BJ (cell line): Measurements from ENCODE around the gene SF3A1. TPM values are rescaled to one million over a fixed set of nuclear protein-coding genes. Genes with fewer than 3 reads are reported as not detected.

Source experiments
- CTCF ChIA-PET: fragments of 350-600 bp; formaldehyde crosslinking; extraction: SDS; loops from one replicate; lab custom pipeline; 2021; ENCODE audit warnings: antibody characterized with exemption, inconsistent platforms; lab: Yijun Ruan, JAX
- POLR2A ChIA-PET: fragments of 300-600 bp; sonication (Branson Sonifier 250); formaldehyde crosslinking; extraction: SDS; loops from one replicate; lab custom pipeline; 2021; ENCODE audit warnings: antibody characterized with exemption; lab: Charles Lee
- DNase-seq: peaks from one replicate; pipeline ENCODE4 v3.0.0-alpha.2; 2011; ENCODE audit warnings: low read depth
- H3K27me3 ChIP-seq: 2 replicates; pipeline ENCODE4 v1.6.0; 2011; ENCODE audit warnings: low read length; ENCODE audit not compliant: control insufficient read depth, insufficient read depth
- H3K36me3 ChIP-seq: 2 replicates; pipeline ENCODE4 v1.5.1; 2011; ENCODE audit warnings: low read length; ENCODE audit not compliant: control insufficient read depth, insufficient read depth
- H3K4me3 ChIP-seq: 2 replicates; pipeline ENCODE4 v1.5.1; 2011; ENCODE audit warnings: low read depth, mild to moderate bottlenecking, control low read depth, low read length
- polyA plus RNA-seq: library from polyadenylated mRNA; depleted of rRNA; stranded (reverse); fragments of >200 nt; gene quantifications from 2 replicates; pipeline ENCODE4 v1.2.3, GENCODE V29; 2011
- TF ChIP-seq, protein P1 (sequence below): IDR thresholded peaks from 2 replicates; pipeline ENCODE4 v1.5.1; 2011; ENCODE audit warnings: low read depth, mild to moderate bottlenecking, control low read depth, inconsistent platforms, low read length, moderate library complexity; ENCODE audit not compliant: insufficient read depth

The SF3A1 gene
- polyA plus RNA-seq, 1 experiment: 66.8 TPM

DNA sequence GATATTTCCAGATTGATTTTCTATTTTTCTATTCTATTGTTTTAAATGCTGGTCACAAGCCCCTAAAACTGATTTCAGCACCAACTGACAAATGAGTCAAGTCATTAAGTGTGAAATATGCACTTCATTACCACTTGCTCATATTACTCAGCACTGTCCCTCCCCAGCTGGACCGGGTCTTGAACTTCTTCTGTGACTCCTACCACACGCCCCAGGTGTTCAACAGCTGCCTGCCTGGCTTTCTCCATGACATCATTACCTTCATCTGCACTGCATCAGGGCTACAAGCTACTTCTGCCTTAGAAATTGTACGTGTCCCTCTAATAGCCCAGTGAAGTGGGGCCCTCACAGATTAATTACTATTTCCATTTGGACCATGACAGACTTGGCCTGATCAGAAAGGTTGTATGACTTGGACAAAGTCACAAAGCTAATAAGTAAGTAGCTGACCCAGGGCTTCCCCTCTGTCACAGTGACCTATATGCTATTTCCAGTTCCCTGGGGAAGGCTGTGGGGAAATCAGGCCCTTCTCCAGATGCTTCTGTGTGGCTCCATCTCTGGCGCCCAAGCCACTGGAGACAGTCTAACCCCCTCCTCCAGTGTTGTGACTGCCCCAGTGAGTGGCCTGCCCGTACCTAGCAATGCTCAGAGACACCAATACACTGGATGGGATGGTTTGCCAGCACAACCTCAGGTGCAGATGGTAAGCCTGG is 48.0 kb downstream of the SF3A1 start:
- ChIA-PET CTCF (interaction anchor here (1.2 to 2.2 kb wide), 3 partner anchors 15 to 21 kb away, joined by 3 to 6 read pairs (median 6); no protein-coding TSS in a partner anchor), POLR2A (no interaction called here)
- H3K27me3 ChIP-seq: no peaks in the 10 kb centered on the region
- no peak overlapping the region for H3K4me3 ChIP-seq
- no peak for DNase-seq
- peaks cover 2% of the 10 kb centered on the region for H3K36me3 ChIP-seq
- TF ChIP-seq, protein P1, sequence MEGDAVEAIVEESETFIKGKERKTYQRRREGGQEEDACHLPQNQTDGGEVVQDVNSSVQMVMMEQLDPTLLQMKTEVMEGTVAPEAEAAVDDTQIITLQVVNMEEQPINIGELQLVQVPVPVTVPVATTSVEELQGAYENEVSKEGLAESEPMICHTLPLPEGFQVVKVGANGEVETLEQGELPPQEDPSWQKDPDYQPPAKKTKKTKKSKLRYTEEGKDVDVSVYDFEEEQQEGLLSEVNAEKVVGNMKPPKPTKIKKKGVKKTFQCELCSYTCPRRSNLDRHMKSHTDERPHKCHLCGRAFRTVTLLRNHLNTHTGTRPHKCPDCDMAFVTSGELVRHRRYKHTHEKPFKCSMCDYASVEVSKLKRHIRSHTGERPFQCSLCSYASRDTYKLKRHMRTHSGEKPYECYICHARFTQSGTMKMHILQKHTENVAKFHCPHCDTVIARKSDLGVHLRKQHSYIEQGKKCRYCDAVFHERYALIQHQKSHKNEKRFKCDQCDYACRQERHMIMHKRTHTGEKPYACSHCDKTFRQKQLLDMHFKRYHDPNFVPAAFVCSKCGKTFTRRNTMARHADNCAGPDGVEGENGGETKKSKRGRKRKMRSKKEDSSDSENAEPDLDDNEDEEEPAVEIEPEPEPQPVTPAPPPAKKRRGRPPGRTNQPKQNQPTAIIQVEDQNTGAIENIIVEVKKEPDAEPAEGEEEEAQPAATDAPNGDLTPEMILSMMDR: no peak

DNA sequence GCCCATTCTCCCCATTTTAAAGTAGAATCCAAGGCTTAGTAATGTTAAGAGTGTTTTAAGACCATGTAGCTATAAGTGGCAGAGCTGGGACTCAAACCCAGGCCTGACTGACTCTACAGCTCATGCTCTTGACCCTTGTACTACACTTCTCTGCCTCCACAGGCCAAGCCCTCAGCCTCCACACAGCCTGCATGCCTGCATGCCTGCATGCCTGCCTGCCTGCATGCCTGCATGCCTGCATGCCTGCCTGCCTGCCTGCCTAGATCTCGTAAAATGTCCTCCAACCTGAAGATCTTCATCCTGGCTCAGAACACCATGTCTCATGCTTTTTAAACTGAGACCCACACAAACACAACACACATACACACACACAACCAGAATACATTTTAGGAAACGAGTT is 48.6 kb downstream of the SF3A1 start:
- ChIA-PET CTCF (interaction anchor here (1.2 to 2.2 kb wide), 3 partner anchors 16 to 21 kb away, joined by 3 to 6 read pairs (median 6); no protein-coding TSS in a partner anchor), POLR2A (no interaction called here)
- DNase-seq: no peak
- no peak overlapping the region for H3K4me3 ChIP-seq
- TF ChIP-seq, protein P1: no peak
- H3K36me3 ChIP-seq: peaks cover 4% of the 10 kb centered on the region
- no peaks in the 10 kb centered on the region for H3K27me3 ChIP-seq

DNA sequence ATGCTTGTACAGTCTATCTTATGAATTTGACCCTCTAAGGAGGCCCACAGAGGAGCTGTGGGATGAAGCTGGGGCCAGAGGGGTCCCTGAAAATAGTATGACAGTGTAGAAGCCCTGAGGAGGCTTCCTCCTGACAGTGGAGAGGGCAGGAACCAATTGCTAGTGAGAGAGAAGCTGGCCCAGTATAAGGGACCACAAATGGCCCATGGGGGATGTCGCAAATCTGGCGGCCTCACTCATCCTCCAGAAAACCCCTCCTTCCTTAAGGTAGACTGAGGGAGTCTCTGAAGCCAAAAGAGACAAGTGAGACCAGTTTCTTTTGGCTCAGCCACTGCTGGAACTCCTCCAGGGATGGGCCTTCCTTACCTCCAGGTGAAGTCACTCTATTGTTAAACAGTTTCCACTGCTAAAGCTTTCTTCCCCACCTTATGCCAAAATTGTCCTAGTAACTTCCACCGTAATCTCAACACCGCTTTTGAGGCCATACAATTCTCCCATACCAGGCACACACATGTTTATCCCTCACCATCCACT is 49.6 kb downstream of the SF3A1 start:
- TF ChIP-seq, protein P1: no peak
- peaks cover 6% of the 10 kb centered on the region for H3K36me3 ChIP-seq
- DNase-seq: no peak
- H3K27me3 ChIP-seq: no peaks in the 10 kb centered on the region
- no peak overlapping the region for H3K4me3 ChIP-seq
- CTCF ChIA-PET: no interaction called here
- POLR2A ChIA-PET: no interaction called here

DNA sequence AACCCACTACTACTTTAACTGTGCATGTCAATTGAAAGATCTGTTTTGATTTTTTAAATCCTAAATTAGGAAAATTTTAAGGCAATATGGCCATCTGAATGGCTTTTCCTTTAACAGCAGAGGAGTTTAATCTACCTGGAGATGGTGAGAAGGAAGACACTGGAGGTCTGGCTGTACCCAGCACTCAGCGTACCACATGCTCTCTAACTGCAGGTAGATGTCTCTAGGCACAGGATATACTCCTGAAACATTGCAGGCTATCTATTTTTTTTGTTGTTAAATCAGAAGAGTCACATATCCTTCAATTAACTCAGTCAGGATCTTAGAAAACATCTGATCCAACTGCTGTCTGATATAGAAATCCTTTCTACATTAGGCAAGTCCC is 50.1 kb downstream of the SF3A1 start:
- POLR2A ChIA-PET: no interaction called here
- CTCF ChIA-PET: interaction anchor here (0.7 kb wide), 1 partner anchor 79 kb away, joined by 3 read pairs; no protein-coding TSS in a partner anchor
- peaks cover 7% of the 10 kb centered on the region for H3K36me3 ChIP-seq
- H3K27me3 ChIP-seq: no peaks in the 10 kb centered on the region
- TF ChIP-seq, protein P1: no peak
- H3K4me3 ChIP-seq: no peak overlapping the region
- DNase-seq: no peak

DNA sequence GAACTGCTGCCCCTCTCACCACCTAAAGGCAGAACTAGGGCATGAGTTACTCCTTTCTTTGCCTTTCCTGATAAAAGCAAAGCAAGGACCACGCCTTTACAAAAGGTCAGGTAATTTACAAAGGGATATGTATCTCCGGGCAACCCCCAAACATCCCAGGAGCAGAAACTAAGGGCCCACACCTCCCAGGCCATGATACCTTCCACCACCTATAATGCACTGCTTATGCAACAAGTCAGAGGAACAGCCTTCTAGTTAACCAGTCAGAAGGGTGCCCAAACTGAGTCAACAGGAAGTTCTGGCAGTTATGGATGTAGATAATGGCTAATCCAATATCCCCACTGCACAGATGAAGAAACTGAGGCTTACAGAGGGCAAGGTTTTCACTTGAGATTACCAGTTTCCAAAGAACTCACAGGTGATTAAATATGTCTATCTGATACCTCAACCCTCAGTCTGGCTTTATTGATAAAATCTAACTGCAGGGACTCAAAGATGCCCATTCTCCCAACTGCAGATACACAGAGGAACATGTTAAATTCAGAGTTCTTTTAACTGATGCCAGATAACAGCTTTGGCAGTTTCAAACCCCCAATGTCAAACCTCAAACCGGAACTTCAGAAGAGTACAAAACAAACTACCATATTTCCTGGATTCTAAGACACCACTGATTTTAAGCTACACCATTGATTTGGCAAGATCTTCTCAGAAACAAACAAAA is 50.6 kb downstream of the SF3A1 start:
- DNase-seq: no peak
- CTCF ChIA-PET: interaction anchor here (0.7 kb wide), 1 partner anchor 80 kb away, joined by 3 read pairs; no protein-coding TSS in a partner anchor
- no peak overlapping the region for H3K4me3 ChIP-seq
- no peaks in the 10 kb centered on the region for H3K27me3 ChIP-seq
- TF ChIP-seq, protein P1: no peak
- POLR2A ChIA-PET: no interaction called here
- peaks cover 9% of the 10 kb centered on the region for H3K36me3 ChIP-seq
